Endodermal cell (in vitro differentiated cells): ENCODE data around the gene KCNJ3. TPM values are rescaled to one million over a fixed set of nuclear protein-coding genes. Genes with fewer than 3 reads are reported as not detected.

Experiments
- DNase-seq: peaks from one replicate; pipeline ENCODE4 v3.0.0-alpha.2; 2017
- H3K27ac ChIP-seq: 2 replicates; pipeline ENCODE4 v1.5.1; 2013; ENCODE audit warnings: mild to moderate bottlenecking, low read depth, low read length, moderate library complexity
- H3K27me3 ChIP-seq: 2 replicates; pipeline ENCODE4 v1.6.1; 2013; ENCODE audit warnings: mild to moderate bottlenecking, low read length, moderate library complexity; ENCODE audit not compliant: insufficient read depth, control insufficient read depth, poor library complexity, severe bottlenecking
- H3K36me3 ChIP-seq: 2 replicates; pipeline ENCODE4 v1.7.0; 2013; ENCODE audit warnings: mild to moderate bottlenecking, low read length, moderate library complexity; ENCODE audit not compliant: control insufficient read depth, insufficient read depth
- H3K4me1 ChIP-seq: one replicate; pipeline ENCODE4 v1.7.0; 2013; ENCODE audit warnings: low read length; ENCODE audit not compliant: control insufficient read depth, insufficient read depth
- H3K4me3 ChIP-seq: 2 replicates; pipeline ENCODE4 v1.5.1; 2013; ENCODE audit warnings: mild to moderate bottlenecking, low read length, moderate library complexity
- H3K9ac ChIP-seq: 2 replicates; pipeline ENCODE4 v1.6.1; 2013; ENCODE audit warnings: mild to moderate bottlenecking, low read length, moderate library complexity; ENCODE audit not compliant: poor library complexity, severe bottlenecking; ENCODE audit errors: extremely low read depth
- H3K9me3 ChIP-seq: 2 replicates; pipeline ENCODE4 v1.6.1; 2013; ENCODE audit warnings: mild to moderate bottlenecking, low read length, moderate library complexity; ENCODE audit not compliant: control insufficient read depth
- H3K27ac Mint-ChIP-seq: 2 replicates; pipeline ENCODE4 v1.8.0; 2020; ENCODE audit warnings: mixed read lengths
- H3K27me3 Mint-ChIP-seq: 2 replicates; pipeline ENCODE4 v1.8.0; 2021; ENCODE audit warnings: mild to moderate bottlenecking, mixed read lengths; ENCODE audit not compliant: insufficient read depth
- H3K36me3 Mint-ChIP-seq: 2 replicates; pipeline ENCODE4 v1.8.0; 2020; ENCODE audit warnings: low read depth, mixed read lengths
- H3K4me1 Mint-ChIP-seq: 2 replicates; pipeline ENCODE4 v1.8.0; 2020; ENCODE audit warnings: mixed read lengths
- H3K4me3 Mint-ChIP-seq: 2 replicates; pipeline ENCODE4 v1.8.0; 2020; ENCODE audit warnings: mild to moderate bottlenecking, moderate library complexity, mixed read lengths
- H3K9me3 Mint-ChIP-seq: 2 replicates; pipeline ENCODE4 v1.8.0; 2020; ENCODE audit warnings: mild to moderate bottlenecking, mixed read lengths
- CTCF ChIP-seq: fragments of 200-600 bp; sonication (generic); conservative IDR thresholded peaks from 2 replicates; pipeline ENCODE4 v1.5.0; 2021; ENCODE audit warnings: antibody characterized with exemption, mild to moderate bottlenecking
- WGBS, 2 experiments: methylation state at CpG; one replicate each; pipeline versions ENCODE4 v1.1.5 to v1.1.7; 2013; ENCODE audit warnings: missing lambda C conversion rate in 2 of 2, mixed read lengths in 1 of 2; ENCODE audit not compliant: insufficient coverage in 1 of 2, insufficient read length in 1 of 2; 5-methylcytosine and 5-hydroxymethylcytosine counted together
- total RNA-seq, 2 donors: library from RNA; stranded (reverse); fragmentation: NEBNext Ultra II Directional in 1 of 2; extraction: Animal tissue kit (Norgen Biotek cat#: 25700) in 1 of 2; gene quantifications; 2 replicates in 1 of 2; 3 replicates in 1 of 2; pipeline ENCODE4 v1.2.1, GENCODE V29; 2021

Gene KCNJ3
- total RNA-seq, 2 donors from 2014 or later: 4.3 to 7.6 TPM

DNA sequence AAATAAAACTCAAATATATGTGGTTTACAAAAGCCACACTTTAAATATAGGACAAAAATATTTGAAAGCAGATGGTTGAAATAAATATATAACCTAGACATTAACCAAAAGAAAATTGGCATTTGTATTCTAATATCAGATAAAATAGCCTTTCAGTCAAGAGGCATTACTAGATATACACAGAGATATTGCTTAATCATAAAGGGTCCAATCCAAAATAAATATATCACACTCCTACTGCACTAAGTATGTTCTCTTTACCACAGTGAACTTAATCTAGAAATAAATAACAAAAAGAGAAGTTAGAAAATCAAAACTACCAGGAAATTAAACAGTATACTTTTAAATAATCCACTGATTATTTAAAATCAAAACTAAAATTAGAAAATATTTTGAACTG lies 34.2 kb upstream of the KCNJ3 start:
- Histone ChIP-seq H3K36me3 (no peaks in the 10 kb centered on the region), H3K9me3 (no peaks in the 10 kb centered on the region), H3K4me3 (no peak overlapping the region), H3K27me3 (no peaks in the 10 kb centered on the region), H3K4me1 (no peaks in the 10 kb centered on the region), H3K27ac (no peak overlapping the region), H3K9ac (no peak overlapping the region)
- no peaks in the 10 kb centered on the region for H3K36me3 Mint-ChIP-seq
- no peak overlapping the region for H3K27ac Mint-ChIP-seq
- H3K4me3 Mint-ChIP-seq: no peak overlapping the region
- no peak for DNase-seq
- TF ChIP-seq CTCF: no peak
- H3K27me3 Mint-ChIP-seq: no peaks in the 10 kb centered on the region
- H3K4me1 Mint-ChIP-seq: peaks cover 5% of the 10 kb centered on the region
- no peaks in the 10 kb centered on the region for H3K9me3 Mint-ChIP-seq

DNA sequence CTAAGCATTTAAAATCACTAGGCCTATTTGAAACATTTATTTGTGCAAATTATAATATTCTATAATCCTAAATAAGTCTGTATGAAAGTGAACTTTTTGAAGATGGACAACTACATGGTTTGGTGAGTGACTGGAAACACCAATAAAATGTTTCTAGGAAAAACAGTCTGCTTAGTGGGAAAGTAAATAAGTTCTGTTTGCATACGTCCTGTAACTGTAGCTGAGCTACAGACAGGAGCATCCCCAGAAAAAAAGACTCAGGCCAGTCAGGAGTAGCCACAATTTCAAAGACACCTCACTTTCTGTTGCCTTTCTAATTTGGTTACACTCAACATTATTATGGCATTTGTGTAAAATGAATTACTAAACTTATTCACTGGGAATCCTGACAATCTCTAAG lies 28.4 kb upstream of the KCNJ3 start:
- Histone ChIP-seq H3K9me3 (no peaks in the 10 kb centered on the region), H3K4me1 (no peaks in the 10 kb centered on the region), H3K36me3 (no peaks in the 10 kb centered on the region), H3K9ac (no peak overlapping the region), H3K27ac (no peak overlapping the region), H3K27me3 (no peaks in the 10 kb centered on the region), H3K4me3 (no peak overlapping the region)
- Mint-ChIP-seq H3K36me3 (no peaks in the 10 kb centered on the region), H3K27ac (no peak overlapping the region), H3K4me1 (no peaks in the 10 kb centered on the region), H3K4me3 (no peak overlapping the region), H3K27me3 (no peaks in the 10 kb centered on the region), H3K9me3 (no peaks in the 10 kb centered on the region)
- no peak for TF ChIP-seq CTCF
- WGBS, 2 experiments: 89 to 100% methylated on average over 1 of the region's 1 CpG
- DNase-seq: no peak

- no peak for DNase-seq
- H3K9ac ChIP-seq: no peak overlapping the region
- H3K36me3 Mint-ChIP-seq: no peaks in the 10 kb centered on the region
- no peak overlapping the region for H3K4me3 ChIP-seq
- H3K9me3 Mint-ChIP-seq: no peaks in the 10 kb centered on the region
- WGBS, 2 experiments: 91 to 94% methylated on average over 2 to 3 of the region's 3 CpGs
- no peaks in the 10 kb centered on the region for H3K27me3 ChIP-seq
- no peak overlapping the region for H3K27ac ChIP-seq
- TF ChIP-seq CTCF: no peak
- H3K36me3 ChIP-seq: no peaks in the 10 kb centered on the region
- H3K9me3 ChIP-seq: no peaks in the 10 kb centered on the region
- no peaks in the 10 kb centered on the region for H3K4me1 ChIP-seq
- no peak overlapping the region for H3K27ac Mint-ChIP-seq
- H3K4me1 Mint-ChIP-seq: no peaks in the 10 kb centered on the region
- H3K27me3 Mint-ChIP-seq: no peaks in the 10 kb centered on the region
- no peak overlapping the region for H3K4me3 Mint-ChIP-seq
Observed at GRCh38 chr2:154673694-154674093, 24.8 kb upstream of the KCNJ3 start.
